Calu3 (cell line): ENCODE results near the gene ZCCHC4. TPM values are rescaled to one million over a fixed set of nuclear protein-coding genes. Genes with fewer than 3 reads are reported as not detected.

Source experiments
- BruUV-seq: library from RNA; stranded (reverse); fragments of 400-500 nt; replicated peaks from 2 replicates; lab custom pipeline; 2021; lab: Mats Ljungman, UMichigan
- CTCF ChIA-PET: fragments of 300-600 bp; sonication (Branson Sonifier 250); formaldehyde crosslinking; loops from one replicate; lab custom pipeline; 2022; ENCODE audit warnings: antibody characterized with exemption; lab: Charles Lee
- DNase-seq: peaks from one replicate; pipeline ENCODE4 v3.0.0; 2022
- H3K27ac Mint-ChIP-seq: one replicate; pipeline ENCODE4 v1.8.0; 2022; ENCODE audit warnings: mixed read lengths; ENCODE audit not compliant: unreplicated experiment
- H3K27me3 Mint-ChIP-seq: one replicate; pipeline ENCODE4 v1.8.0; 2022; ENCODE audit warnings: mixed read lengths; ENCODE audit not compliant: unreplicated experiment
- H3K36me3 Mint-ChIP-seq: one replicate; pipeline ENCODE4 v1.8.0; 2022; ENCODE audit warnings: mild to moderate bottlenecking, moderate library complexity, mixed read lengths; ENCODE audit not compliant: insufficient read depth, unreplicated experiment
- H3K4me1 Mint-ChIP-seq: one replicate; pipeline ENCODE4 v1.8.0; 2022; ENCODE audit warnings: mild to moderate bottlenecking, low read depth, mixed read lengths; ENCODE audit not compliant: unreplicated experiment
- H3K4me3 Mint-ChIP-seq: one replicate; pipeline ENCODE4 v1.8.0; 2022; ENCODE audit warnings: mild to moderate bottlenecking, low read depth, moderate library complexity, mixed read lengths; ENCODE audit not compliant: unreplicated experiment
- H3K9me3 Mint-ChIP-seq: one replicate; pipeline ENCODE4 v1.8.0; 2022; ENCODE audit warnings: low read depth, mixed read lengths; ENCODE audit not compliant: unreplicated experiment
- CTCF ChIP-seq: fragments of 200-600 bp; IDR thresholded peaks from one replicate; pipeline ENCODE4 v1.8.0; 2022; ENCODE audit warnings: antibody characterized with exemption; ENCODE audit not compliant: unreplicated experiment
- intact Hi-C: fragments of 100-400 bp; cut with micrococcal nuclease; formaldehyde crosslinking; loops from one replicate; pipeline ENCODE4 v1.10.0; 2022; ENCODE audit not compliant: unreplicated experiment
- total RNA-seq: library from RNA; stranded (reverse); gene quantifications from 2 replicates; pipeline ENCODE4 v1.2.3, GENCODE V29; 2022

Gene ZCCHC4
- total RNA-seq, 1 experiment from 2014 or later: 10.1 TPM

GRCh38 chr4:25299476-25300203 lies 12.9 kb upstream of the ZCCHC4 start:
- Mint-ChIP-seq H3K4me3 (peak overlapping the region; percentile 53), H3K36me3 (peaks cover 6% of the 10 kb centered on the region), H3K27me3 (no peaks in the 10 kb centered on the region), H3K9me3 (no peaks in the 10 kb centered on the region), H3K27ac (peak overlapping the region; percentile 39), H3K4me1 (no peaks in the 10 kb centered on the region)
- intact Hi-C loops: no loop called here
- DNase-seq: peak; percentile 75
- CTCF ChIA-PET: interaction anchor here (0.6 to 2.9 kb wide), 5 partner anchors 12 to 826 kb away, joined by 3 to 32 read pairs (median 4); partner anchors contain the start of genes PI4K2B, SEPSECS and ZCCHC4
- no peak for TF ChIP-seq CTCF
- BruUV-seq: no TSS peak

GRCh38 chr4:25301471-25301870 lies 11.1 kb upstream of the ZCCHC4 start:
- H3K9me3 Mint-ChIP-seq: no peaks in the 10 kb centered on the region
- DNase-seq: no peak
- no peaks in the 10 kb centered on the region for H3K27me3 Mint-ChIP-seq
- no peaks in the 10 kb centered on the region for H3K4me1 Mint-ChIP-seq
- CTCF ChIA-PET: interaction anchor here (2.9 kb wide), 1 partner anchor 11 kb away, joined by 32 read pairs; the partner anchor contains the start of gene ZCCHC4
- H3K27ac Mint-ChIP-seq: no peak overlapping the region
- intact Hi-C loops: no loop called here
- peaks cover 6% of the 10 kb centered on the region for H3K36me3 Mint-ChIP-seq
- BruUV-seq: no TSS peak
- no peak for TF ChIP-seq CTCF
- no peak overlapping the region for H3K4me3 Mint-ChIP-seq

- Mint-ChIP-seq H3K9me3 (no peaks in the 10 kb centered on the region), H3K27me3 (no peaks in the 10 kb centered on the region), H3K36me3 (peaks cover 6% of the 10 kb centered on the region), H3K4me1 (no peaks in the 10 kb centered on the region), H3K27ac (no peak overlapping the region), H3K4me3 (no peak overlapping the region)
- CTCF ChIA-PET: interaction anchor here (0.7 kb wide), 1 partner anchor 10 kb away, joined by 3 read pairs; the partner anchor contains the start of gene ZCCHC4
- no TSS peak for BruUV-seq
- no peak for DNase-seq
- intact Hi-C loops: no loop called here
- TF ChIP-seq CTCF: no peak
Observed at GRCh38 chr4:25302626-25303025, 9.9 kb upstream of the ZCCHC4 start.

GRCh38 chr4:25303578-25303977 lies 9.0 kb upstream of the ZCCHC4 start:
- H3K4me3 Mint-ChIP-seq: no peak overlapping the region
- intact Hi-C loops: no loop called here
- BruUV-seq: no TSS peak
- CTCF ChIA-PET: interaction anchor here (0.7 kb wide), 1 partner anchor 68 kb away, joined by 3 read pairs; no protein-coding TSS in a partner anchor
- H3K9me3 Mint-ChIP-seq: no peaks in the 10 kb centered on the region
- no peak for TF ChIP-seq CTCF
- H3K27ac Mint-ChIP-seq: no peak overlapping the region
- H3K27me3 Mint-ChIP-seq: no peaks in the 10 kb centered on the region
- DNase-seq: no peak
- H3K4me1 Mint-ChIP-seq: no peaks in the 10 kb centered on the region
- H3K36me3 Mint-ChIP-seq: peaks cover 6% of the 10 kb centered on the region
